ENCODE results near the gene IL31RA.

IL31RA gene

GRCh38 chr5:55853818-55854217, 2.7 kb downstream of the IL31RA start:
- DNase-seq (ENCODE audit: low read depth, low spot score): no peak
- Histone ChIP-seq H3K9ac (ENCODE audit: insufficient read length) (no peak overlapping the region), H3K4me3 (no peak overlapping the region), H3K36me3 (ENCODE audit: insufficient read depth, low read length) (no peaks in the 10 kb centered on the region), H3K9me3 (ENCODE audit: low read depth, low read length) (no peaks in the 10 kb centered on the region), H3K27ac (no peak overlapping the region)
- TF ChIP-seq EZH2 (IDR thresholded peaks at IDR 0.05) (no peak), POLR2AphosphoS5 (IDR thresholded peaks at IDR 0.05; ENCODE audit: borderline replicate concordance, low read depth, low read length) (no peak), FOXP2 (optimal IDR thresholded peaks at IDR 0.05; ENCODE audit: control extremely low read depth, extremely low read length, insufficient read depth) (no peak)

- H3K27ac ChIP-seq: no peak overlapping the region
- H3K9ac ChIP-seq (ENCODE audit: insufficient read length): no peak overlapping the region
- no peaks in the 10 kb centered on the region for H3K36me3 ChIP-seq (ENCODE audit: insufficient read depth, low read length)
- no peak for TF ChIP-seq POLR2AphosphoS5 (IDR thresholded peaks at IDR 0.05; ENCODE audit: borderline replicate concordance, low read depth, low read length)
- no peak for TF ChIP-seq FOXP2 (optimal IDR thresholded peaks at IDR 0.05; ENCODE audit: control extremely low read depth, extremely low read length, insufficient read depth)
- TF ChIP-seq EZH2 (IDR thresholded peaks at IDR 0.05): no peak
- no peak for DNase-seq (ENCODE audit: low read depth, low spot score)
- H3K9me3 ChIP-seq (ENCODE audit: low read depth, low read length): no peaks in the 10 kb centered on the region
- no peak overlapping the region for H3K4me3 ChIP-seq
Observed at GRCh38 chr5:55855509-55855908, 4.4 kb downstream of the IL31RA start.

DNA sequence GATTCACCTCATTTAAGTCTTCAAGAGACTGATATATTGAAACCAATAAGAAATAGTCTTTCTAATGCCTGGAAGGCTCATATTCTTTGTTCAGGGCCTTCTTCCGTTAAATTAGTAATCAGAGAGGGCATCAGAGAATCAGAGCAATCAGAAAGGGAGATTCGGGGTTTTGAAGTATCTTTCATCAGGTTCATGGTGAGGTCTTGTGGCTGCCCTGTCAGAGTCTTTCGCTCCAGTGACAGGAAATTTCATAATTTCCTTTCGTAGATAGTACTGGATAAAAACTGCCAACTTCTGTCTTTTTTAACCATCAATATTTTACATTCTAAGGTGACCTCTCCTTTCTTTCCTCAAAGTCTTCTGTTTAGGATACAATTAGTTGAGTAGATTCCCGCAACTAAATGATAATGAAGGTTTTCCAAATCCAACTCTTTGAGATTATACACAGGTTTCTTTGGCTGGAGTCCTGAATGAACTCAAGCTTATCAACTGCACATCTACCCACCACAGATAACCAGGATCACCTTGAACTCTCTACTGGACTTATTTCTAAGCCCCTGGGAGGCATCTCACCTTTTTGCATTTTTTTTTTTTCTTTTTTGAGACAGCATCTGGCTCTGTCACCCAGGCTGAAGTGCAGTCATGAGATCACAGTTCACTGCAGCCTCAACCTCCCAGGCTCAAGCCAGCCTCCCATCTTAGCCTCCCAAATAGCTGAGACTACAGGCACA, 5.5 kb downstream of the IL31RA start:
- TF ChIP-seq FOXP2 (optimal IDR thresholded peaks at IDR 0.05; ENCODE audit: control extremely low read depth, extremely low read length, insufficient read depth) (no peak), POLR2AphosphoS5 (IDR thresholded peaks at IDR 0.05; ENCODE audit: borderline replicate concordance, low read depth, low read length) (no peak), EZH2 (IDR thresholded peaks at IDR 0.05) (no peak)
- Histone ChIP-seq H3K27ac (no peak overlapping the region), H3K36me3 (ENCODE audit: insufficient read depth, low read length) (no peaks in the 10 kb centered on the region), H3K4me3 (no peak overlapping the region), H3K9me3 (ENCODE audit: low read depth, low read length) (no peaks in the 10 kb centered on the region), H3K9ac (ENCODE audit: insufficient read length) (no peak overlapping the region)
- DNase-seq (ENCODE audit: low read depth, low spot score): no peak

GRCh38 chr5:55857247-55857640, 6.1 kb downstream of the IL31RA start:
- DNase-seq (ENCODE audit: low read depth, low spot score): no peak
- TF ChIP-seq FOXP2 (optimal IDR thresholded peaks at IDR 0.05; ENCODE audit: control extremely low read depth, extremely low read length, insufficient read depth) (no peak), POLR2AphosphoS5 (IDR thresholded peaks at IDR 0.05; ENCODE audit: borderline replicate concordance, low read depth, low read length) (no peak), EZH2 (IDR thresholded peaks at IDR 0.05) (no peak)
- no peaks in the 10 kb centered on the region for H3K36me3 ChIP-seq (ENCODE audit: insufficient read depth, low read length)
- no peak overlapping the region for H3K4me3 ChIP-seq
- H3K9me3 ChIP-seq (ENCODE audit: low read depth, low read length): no peaks in the 10 kb centered on the region
- H3K27ac ChIP-seq: no peak overlapping the region
- H3K9ac ChIP-seq (ENCODE audit: insufficient read length): no peak overlapping the region

GRCh38 chr5:55858104-55858503, 6.9 kb downstream of the IL31RA start:
- TF ChIP-seq POLR2AphosphoS5 (IDR thresholded peaks at IDR 0.05; ENCODE audit: borderline replicate concordance, low read depth, low read length) (no peak), EZH2 (IDR thresholded peaks at IDR 0.05) (no peak), FOXP2 (optimal IDR thresholded peaks at IDR 0.05; ENCODE audit: control extremely low read depth, extremely low read length, insufficient read depth) (no peak)
- DNase-seq (ENCODE audit: low read depth, low spot score): no peak
- Histone ChIP-seq H3K9me3 (ENCODE audit: low read depth, low read length) (no peaks in the 10 kb centered on the region), H3K4me3 (no peak overlapping the region), H3K36me3 (ENCODE audit: insufficient read depth, low read length) (no peaks in the 10 kb centered on the region), H3K27ac (no peak overlapping the region), H3K9ac (ENCODE audit: insufficient read length) (no peak overlapping the region)

DNA sequence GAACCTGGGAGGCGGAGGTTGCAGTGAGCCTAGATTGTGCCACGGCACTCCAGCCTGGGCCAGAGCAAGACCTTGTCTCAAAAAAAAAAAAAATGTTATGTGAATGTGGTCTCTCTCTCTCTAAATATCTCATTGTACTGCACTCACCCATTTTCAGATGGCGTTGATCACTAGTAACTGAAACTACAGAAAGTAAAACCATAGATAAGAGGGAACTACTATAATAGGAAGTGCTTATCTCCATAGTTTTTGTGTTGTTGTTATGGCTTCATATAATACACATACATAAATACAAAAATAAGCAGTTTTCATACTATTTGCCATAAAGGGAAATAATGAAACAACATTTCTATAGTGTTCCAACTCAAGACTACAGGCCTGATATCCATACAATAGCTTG, 9.1 kb downstream of the IL31RA start:
- no peak overlapping the region for H3K27ac ChIP-seq
- no peaks in the 10 kb centered on the region for H3K36me3 ChIP-seq (ENCODE audit: insufficient read depth, low read length)
- TF ChIP-seq EZH2 (IDR thresholded peaks at IDR 0.05) (no peak), POLR2AphosphoS5 (IDR thresholded peaks at IDR 0.05; ENCODE audit: borderline replicate concordance, low read depth, low read length) (no peak), FOXP2 (optimal IDR thresholded peaks at IDR 0.05; ENCODE audit: control extremely low read depth, extremely low read length, insufficient read depth) (no peak)
- H3K9me3 ChIP-seq (ENCODE audit: low read depth, low read length): no peaks in the 10 kb centered on the region
- no peak overlapping the region for H3K9ac ChIP-seq (ENCODE audit: insufficient read length)
- no peak overlapping the region for H3K4me3 ChIP-seq
- no peak for DNase-seq (ENCODE audit: low read depth, low spot score)

DNA sequence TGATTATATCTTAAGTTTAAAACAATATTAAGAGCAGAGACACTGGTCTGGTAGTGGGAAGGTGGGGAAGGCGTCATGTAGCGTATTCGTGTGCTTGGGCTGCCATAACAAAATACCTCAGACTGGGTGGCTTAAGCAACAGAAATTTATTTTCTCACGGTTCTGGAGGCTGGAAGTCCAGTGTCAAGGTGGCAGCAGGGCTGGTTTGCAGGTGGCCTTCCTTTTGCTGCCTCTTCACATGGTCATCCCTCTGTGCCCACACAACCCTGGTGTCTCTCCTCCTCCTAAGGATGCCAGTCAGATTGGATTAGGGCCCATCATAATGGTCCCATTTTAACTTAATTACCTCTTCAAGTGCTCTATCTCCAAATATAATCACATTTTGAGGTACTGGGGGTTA, 9.6 kb downstream of the IL31RA start:
- Histone ChIP-seq H3K9ac (ENCODE audit: insufficient read length) (no peak overlapping the region), H3K4me3 (no peak overlapping the region), H3K36me3 (ENCODE audit: insufficient read depth, low read length) (no peaks in the 10 kb centered on the region), H3K27ac (no peak overlapping the region), H3K9me3 (ENCODE audit: low read depth, low read length) (no peaks in the 10 kb centered on the region)
- DNase-seq (ENCODE audit: low read depth, low spot score): no peak
- TF ChIP-seq POLR2AphosphoS5 (IDR thresholded peaks at IDR 0.05; ENCODE audit: borderline replicate concordance, low read depth, low read length) (no peak), EZH2 (IDR thresholded peaks at IDR 0.05) (no peak), FOXP2 (optimal IDR thresholded peaks at IDR 0.05; ENCODE audit: control extremely low read depth, extremely low read length, insufficient read depth) (no peak)

- no peaks in the 10 kb centered on the region for H3K36me3 ChIP-seq (ENCODE audit: insufficient read depth, low read length)
- H3K9me3 ChIP-seq (ENCODE audit: low read depth, low read length): no peaks in the 10 kb centered on the region
- H3K4me3 ChIP-seq: no peak overlapping the region
- no peak for DNase-seq (ENCODE audit: low read depth, low spot score)
- TF ChIP-seq FOXP2 (optimal IDR thresholded peaks at IDR 0.05; ENCODE audit: control extremely low read depth, extremely low read length, insufficient read depth): no peak
- no peak for TF ChIP-seq POLR2AphosphoS5 (IDR thresholded peaks at IDR 0.05; ENCODE audit: borderline replicate concordance, low read depth, low read length)
- no peak for TF ChIP-seq EZH2 (IDR thresholded peaks at IDR 0.05)
- H3K9ac ChIP-seq (ENCODE audit: insufficient read length): no peak overlapping the region
- H3K27ac ChIP-seq: no peak overlapping the region
Observed at GRCh38 chr5:55864606-55865541, 13.7 kb downstream of the IL31RA start.

All from SK-N-MC (cell line).